ENCODE measurements around the gene DNAH7.

The DNAH7 gene

DNA sequence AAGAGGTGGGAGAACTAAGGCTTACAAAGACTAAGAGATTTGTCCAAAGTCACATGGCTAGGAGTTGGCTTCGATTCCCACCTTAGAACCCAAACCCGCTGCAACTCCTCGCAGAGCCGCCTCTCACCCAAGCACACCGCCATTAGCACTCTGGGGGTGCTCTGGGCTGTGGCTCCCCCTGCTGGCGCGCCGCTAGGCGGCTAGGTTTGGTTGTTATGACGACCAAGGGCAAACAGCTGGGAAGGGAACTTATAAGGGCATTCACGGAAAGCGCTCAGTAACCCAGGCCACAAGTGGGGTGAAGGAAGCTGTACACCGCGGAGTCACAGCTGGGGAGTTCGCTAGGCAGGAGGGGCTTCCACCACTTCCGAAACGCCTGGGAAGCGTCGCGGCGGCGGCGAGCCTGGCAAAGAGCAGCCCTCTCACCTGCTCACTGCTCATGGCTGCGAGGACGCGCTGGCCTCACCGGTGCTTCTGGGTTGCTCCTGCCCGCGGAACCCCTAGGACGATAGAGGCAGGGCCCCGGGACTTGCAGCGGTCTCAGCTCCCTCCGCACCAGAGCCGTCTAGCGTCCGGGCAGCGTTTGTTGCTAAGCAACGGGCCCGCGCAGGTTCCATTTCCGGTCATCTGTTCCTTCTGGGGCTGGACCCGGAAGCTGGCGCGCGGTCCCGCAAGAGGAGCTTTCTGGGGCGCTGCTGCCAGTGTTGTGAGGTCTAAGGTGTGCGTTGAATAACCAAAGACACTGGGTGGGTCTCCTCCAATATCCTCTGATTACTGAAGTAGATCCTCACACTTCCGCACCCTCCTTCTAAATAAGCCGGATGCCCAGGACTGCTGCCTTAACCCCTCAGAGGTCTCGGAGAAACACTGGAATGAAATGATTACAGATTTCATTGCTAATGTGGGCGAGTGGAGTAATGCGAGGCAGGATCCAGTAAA lies at the start of gene DNAH7:
TSS of gene DNAH7 (minus strand) at position 567 of the 939 bp plus-strand sequence. CDS start at position 441, 126 bp downstream.
- no peak for TF ChIP-seq ZNF274 (IDR thresholded peaks at IDR 0.05; ENCODE audit: low read depth, low read length)
- H3K4me3 ChIP-seq (ENCODE audit: low read length): peak within 1 kb of the TSS; percentile 70

- no peak for TF ChIP-seq ZNF274 (IDR thresholded peaks at IDR 0.05; ENCODE audit: low read depth, low read length)
- H3K4me3 ChIP-seq (ENCODE audit: low read length): no peak overlapping the region
Measured at GRCh38 chr2:196117214-196117705, 48.6 kb upstream of the DNAH7 start.

DNA sequence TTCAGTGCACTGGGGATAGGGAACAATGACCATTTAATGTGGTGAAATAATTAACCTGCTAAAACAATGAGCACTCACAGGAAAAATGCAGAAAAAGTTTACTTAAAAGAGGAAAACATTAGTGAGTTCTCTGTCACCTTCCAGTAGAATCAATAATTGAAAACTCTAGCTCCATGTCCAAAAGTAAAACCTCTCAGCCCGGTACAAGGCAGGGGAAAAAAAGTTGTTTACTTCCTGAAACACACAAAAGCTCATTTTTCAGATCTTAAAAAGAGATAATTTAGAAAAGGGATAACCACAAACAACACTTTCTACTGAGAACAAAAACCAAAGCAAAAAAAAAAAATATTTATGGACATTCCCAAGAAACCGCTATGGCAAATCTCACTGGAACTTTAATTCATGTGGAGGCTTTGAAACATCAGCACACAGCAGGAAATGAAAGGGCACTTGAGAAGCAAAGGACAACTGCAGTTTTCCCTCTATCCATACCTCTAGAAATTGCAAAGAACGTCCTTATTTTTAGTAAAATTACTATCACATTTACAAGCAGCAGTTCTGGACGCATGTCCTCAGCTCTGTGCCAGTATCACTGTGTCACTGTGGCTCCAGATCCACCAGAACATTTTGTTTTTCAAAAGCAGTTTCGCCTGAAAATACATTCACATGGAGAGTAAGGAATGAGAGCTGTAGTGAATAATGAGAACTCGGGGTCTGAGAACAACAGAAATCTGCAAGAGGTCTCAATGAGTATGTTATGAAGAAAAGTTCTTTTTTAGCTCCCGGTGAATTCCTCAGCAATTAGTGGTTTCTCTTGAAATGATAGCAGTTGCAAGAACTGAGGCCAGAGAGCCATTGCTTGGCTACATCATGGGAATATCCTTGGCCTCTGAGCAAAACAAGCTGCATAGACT lies 44.7 kb upstream of the DNAH7 start:
- TF ChIP-seq ZNF274 (IDR thresholded peaks at IDR 0.05; ENCODE audit: low read depth, low read length): no peak
- no peak overlapping the region for H3K4me3 ChIP-seq (ENCODE audit: low read length)

DNA sequence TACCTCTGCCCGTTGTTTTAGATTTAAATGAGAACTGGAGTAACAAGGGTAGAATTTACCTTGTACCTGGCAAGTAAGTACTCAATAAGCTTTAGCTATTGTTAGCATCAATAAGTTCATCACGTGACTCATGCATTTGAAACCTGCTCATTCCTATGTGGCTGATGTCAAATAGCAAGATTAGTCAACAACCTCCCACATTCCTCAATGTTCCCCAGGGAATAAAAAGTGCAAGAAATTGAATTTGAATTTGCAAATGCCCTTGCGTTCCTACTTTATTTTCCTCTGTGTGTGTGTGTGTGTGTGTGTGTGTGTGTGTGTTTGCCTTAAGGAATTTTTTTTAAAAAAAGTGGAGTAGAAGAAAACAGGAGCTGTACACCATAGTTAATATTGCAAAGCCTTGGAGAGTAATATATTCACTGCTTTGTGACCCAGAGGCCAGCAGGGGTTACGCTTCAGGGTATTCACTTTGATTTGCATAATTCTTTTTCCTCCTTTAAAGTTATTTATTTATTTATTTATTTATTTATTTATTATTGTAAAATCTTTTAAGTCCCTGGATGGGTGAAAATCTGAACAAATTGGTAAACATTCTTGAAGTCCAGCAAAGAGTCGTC lies 43.9 kb upstream of the DNAH7 start:
- H3K4me3 ChIP-seq (ENCODE audit: low read length): no peak overlapping the region
- no peak for TF ChIP-seq ZNF274 (IDR thresholded peaks at IDR 0.05; ENCODE audit: low read depth, low read length)

DNA sequence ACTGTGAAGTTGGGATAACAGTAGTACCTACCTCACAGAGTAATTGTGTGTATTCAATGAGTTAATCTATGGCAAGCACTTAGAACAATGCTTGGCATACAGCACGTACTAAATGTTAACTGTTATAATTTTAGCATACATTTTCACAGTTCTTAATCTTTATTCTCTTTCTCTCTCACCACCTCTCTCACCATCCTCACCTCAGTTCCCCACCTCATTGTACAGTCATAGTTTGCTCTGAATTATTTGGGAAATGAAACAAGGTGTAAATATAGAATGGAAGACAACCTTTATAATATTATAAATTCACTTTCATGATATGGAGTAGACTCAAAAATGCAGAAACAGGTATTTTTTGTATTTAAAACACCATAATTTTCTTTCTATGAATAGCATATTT lies 40.0 kb upstream of the DNAH7 start:
- no peak for TF ChIP-seq ZNF274 (IDR thresholded peaks at IDR 0.05; ENCODE audit: low read depth, low read length)
- H3K4me3 ChIP-seq (ENCODE audit: low read length): no peak overlapping the region

DNA sequence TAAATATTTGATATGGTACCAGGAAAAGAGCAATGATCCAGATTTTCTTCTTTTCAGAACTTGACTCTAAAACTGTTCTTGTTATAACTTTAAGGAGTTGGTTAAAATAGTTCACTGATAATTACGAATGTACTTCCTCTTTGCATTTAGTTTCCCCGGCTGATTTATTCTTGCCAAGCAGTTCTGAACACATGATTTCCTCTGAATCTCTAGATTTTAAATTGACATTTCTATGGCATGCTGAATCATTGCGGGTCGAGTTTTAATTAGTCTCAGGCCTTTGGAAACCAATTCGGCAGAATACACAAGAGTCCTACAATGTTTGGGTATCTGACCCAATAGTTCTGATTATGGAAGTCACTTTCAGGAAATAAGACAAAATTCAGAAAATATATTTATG lies 37.3 kb upstream of the DNAH7 start:
- no peak for TF ChIP-seq ZNF274 (IDR thresholded peaks at IDR 0.05; ENCODE audit: low read depth, low read length)
- H3K4me3 ChIP-seq (ENCODE audit: low read length): no peak overlapping the region

DNA sequence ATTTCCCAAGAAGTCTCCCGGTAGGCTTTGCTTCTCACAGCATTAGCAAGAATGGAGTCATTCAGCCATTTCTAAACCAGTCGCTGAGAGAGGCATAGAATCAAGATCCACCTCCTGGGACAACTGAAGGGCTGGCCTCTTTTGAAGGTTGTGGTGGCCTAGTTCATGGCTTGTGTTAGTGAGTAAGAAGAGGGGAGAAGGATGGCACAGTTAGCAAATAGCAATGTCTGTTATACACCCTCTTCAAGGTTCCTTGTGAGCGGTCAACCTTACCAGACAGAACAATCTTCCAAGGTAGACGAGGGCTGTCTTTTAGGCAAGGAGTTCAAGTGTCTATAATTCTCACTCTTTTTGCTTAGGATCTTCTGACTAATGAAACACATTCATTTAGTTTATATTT lies 35.4 kb upstream of the DNAH7 start:
- H3K4me3 ChIP-seq (ENCODE audit: low read length): no peak overlapping the region

GRCh38 chr2:196103626-196104025 lies 35.0 kb upstream of the DNAH7 start:
- no peak overlapping the region for H3K4me3 ChIP-seq (ENCODE audit: low read length)
- TF ChIP-seq ZNF274 (IDR thresholded peaks at IDR 0.05; ENCODE audit: low read depth, low read length): no peak

More for the DNA sequence above, 35.4 kb upstream of the DNAH7 start:
- no peak for TF ChIP-seq ZNF274 (IDR thresholded peaks at IDR 0.05; ENCODE audit: low read depth, low read length)

DNA sequence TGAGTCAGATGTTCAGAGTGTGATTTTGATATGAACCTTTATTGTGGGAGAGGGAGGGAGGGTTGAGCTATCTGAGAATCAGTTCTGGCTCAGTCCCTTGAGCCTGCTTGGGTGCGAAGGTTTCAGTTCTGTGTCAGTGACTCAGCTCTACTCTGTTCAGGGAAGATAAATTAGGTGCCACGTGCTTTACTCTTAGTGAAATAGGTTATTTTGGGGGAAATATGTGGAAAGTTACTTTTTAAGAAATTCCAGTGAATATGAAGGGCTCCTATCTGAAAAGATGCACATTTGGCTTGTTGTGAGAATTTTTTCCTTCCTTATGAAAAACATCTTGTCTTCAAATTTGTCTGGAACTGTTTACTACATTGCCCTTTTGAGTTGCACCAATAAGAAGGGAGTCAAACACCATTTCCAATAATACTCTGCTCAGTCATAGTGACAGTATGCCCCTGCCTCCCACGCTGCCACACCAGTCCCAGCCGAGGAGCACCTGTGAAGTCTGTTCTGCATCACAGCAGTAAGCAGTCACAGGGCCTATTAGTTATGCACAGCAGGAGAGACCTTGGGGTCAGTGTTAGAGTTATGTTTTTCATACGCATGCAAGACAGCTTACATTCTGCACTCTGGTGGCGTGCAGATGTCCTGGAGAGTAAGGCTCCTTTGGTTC lies 32.8 kb upstream of the DNAH7 start:
- no peak for TF ChIP-seq ZNF274 (IDR thresholded peaks at IDR 0.05; ENCODE audit: low read depth, low read length)
- H3K4me3 ChIP-seq (ENCODE audit: low read length): no peak overlapping the region; the same call in 1 of the 2 replicates

DNA sequence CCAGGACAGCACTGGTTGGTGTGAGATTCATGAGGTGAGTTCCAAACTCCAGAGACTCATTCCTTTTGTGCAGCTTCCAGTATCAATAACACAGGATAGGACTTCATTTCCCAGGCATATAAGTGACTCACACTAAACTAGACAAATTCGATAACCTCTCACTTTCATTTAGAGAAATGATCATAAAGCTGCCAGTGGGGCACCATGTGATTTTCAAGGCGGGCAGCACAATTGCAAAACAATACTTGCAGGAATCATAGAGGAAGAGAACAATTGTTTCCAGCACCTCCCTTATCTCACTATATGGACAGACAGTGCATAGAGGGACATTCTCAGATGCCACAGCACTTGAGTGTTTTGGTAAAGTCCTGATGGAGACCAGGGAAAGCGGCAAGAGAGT lies 31.3 kb upstream of the DNAH7 start:
- H3K4me3 ChIP-seq (ENCODE audit: low read length): no peak overlapping the region
- TF ChIP-seq ZNF274 (IDR thresholded peaks at IDR 0.05; ENCODE audit: low read depth, low read length): no peak

GRCh38 chr2:196097864-196098660 lies 29.4 kb upstream of the DNAH7 start:
- no peak for TF ChIP-seq ZNF274 (IDR thresholded peaks at IDR 0.05; ENCODE audit: low read depth, low read length)
- H3K4me3 ChIP-seq (ENCODE audit: low read length): no peak overlapping the region

GRCh38 chr2:196096982-196097745 lies 28.5 kb upstream of the DNAH7 start:
- H3K4me3 ChIP-seq (ENCODE audit: low read length): no peak overlapping the region
- TF ChIP-seq ZNF274 (IDR thresholded peaks at IDR 0.05; ENCODE audit: low read depth, low read length): no peak

Measured in GM08714 (cell line).